Measurements from ENCODE around the gene RIC8A. TPM values are rescaled to one million over a fixed set of nuclear protein-coding genes. Genes with fewer than 3 reads are reported as not detected.
"Not testable (repeated sequence)": the region's sequence is repeated elsewhere in the genome, so short reads cannot be mapped to it uniquely, and the experiment has no call there.

RIC8A gene
- total RNA-seq, 1 experiment from 2014 or later: 101 TPM

DNA sequence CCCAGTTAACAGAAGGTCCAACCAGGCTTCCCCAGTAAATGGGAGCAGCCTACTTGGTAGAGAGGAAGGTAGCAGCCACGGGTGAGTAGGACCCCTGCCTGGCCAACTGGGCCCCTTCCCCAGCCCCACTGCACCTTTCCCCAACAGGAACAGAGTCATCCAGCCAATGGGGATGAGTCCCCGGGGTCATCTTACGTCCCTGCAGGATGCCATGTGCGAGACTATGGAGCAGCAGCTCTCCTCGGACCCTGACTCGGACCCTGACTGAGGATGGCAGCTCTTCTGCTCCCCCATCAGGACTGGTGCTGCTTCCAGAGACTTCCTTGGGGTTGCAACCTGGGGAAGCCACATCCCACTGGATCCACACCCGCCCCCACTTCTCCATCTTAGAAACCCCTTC, 6.6 kb downstream of the RIC8A start:
- DNase-seq (ENCODE audit: low spot score): no peak
- in situ Hi-C loops (cut with HindIII; ENCODE audit: low sequenced_read_pairs): no loop called here

DNA sequence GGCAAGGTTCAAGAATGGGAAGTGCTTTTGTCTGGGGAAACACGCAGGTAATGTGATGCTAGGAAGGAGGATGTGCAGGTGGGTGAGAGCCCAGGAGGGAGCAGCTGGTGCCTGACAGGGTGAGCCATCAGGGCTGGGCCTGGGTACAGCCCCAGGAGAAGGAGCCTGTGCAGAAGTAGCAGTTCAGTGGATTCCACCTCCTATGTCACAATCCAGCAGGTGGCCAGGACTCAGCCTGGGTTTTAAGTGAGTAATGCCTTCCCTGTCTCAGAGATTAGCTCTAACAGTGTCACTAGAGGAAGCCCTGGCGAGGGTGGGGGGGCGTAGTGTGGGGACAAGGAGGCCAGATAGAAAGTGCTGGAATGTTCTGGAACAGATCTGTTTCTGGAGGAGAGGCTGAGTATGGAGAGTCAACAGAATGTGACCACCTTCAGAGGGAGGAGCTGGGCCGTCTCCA, 8.1 kb downstream of the RIC8A start:
- DNase-seq (ENCODE audit: low spot score): no peak
- in situ Hi-C loops (cut with HindIII; ENCODE audit: low sequenced_read_pairs): no loop called here

DNA sequence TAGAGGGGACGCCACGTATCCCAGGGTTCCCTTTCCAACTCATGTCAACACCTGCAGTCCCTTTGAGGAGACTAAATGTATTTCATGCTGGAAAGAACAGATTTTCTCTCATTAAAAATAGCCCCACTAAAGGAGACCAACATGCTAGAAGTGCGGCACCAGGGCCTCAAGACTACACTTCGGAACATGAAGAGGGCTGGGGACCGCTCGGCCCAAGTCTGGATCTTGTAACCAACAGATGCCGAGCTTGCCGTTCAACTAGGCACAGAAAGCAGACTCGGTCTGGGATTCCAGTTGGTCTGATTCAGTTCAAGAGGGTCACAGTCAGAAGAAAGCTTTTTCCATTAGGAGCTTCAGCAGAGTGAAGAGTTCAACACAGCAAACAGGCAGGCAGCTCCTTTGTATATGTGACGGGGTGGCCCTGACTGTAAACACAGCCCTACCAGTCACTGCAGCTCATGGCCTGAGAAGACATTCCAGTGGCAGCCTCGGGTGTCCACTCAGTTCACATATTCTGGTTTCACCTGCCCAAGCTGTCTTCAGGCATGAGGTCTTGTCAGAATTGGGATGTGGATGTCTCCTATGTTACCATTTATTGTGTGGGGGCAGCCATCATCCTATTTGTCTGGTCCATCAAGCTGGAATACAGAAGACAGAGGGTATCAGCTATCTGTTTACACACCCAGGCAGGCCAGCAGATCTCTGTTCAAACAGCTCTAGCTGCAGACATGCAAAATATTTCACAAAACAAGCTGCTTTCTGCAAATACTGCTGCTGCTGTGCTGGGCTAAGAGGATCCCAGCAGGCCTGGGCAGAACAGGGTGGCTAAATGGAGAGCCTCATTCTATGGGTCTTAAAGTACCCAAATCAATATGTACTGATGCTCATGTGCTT, 8.8 kb downstream of the RIC8A start:
- in situ Hi-C loops (cut with HindIII; ENCODE audit: low sequenced_read_pairs): no loop called here

DNA sequence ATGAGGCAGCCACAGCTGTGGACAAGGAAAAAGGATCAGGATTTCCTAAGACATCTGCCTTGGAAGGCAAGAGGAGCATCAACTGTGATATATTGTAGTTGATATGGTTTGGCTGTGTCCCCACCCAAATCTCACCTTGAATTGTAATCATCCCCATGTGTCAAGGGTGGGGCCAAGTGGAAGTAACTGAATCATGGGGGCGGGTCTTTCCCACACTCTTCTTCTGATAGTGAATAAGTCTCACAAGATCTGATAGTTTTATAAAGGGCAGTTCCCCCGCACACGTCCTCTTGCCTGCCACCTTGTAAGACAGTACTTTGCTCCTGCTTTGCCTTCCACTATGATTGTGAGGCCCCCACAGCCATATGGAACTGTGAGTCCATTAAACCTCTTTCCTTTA, 10.2 kb downstream of the RIC8A start:
- in situ Hi-C loops (cut with HindIII; ENCODE audit: low sequenced_read_pairs): no loop called here
- no peak for DNase-seq (ENCODE audit: low spot score)

More for the DNA sequence above, 8.8 kb downstream of the RIC8A start:
- DNase-seq (ENCODE audit: low spot score): no peak

GRCh38 chr11:218815-219593, 11.5 kb downstream of the RIC8A start:
- DNase-seq (ENCODE audit: low spot score): no peak
- in situ Hi-C loops (cut with HindIII; ENCODE audit: low sequenced_read_pairs): no loop called here

DNA sequence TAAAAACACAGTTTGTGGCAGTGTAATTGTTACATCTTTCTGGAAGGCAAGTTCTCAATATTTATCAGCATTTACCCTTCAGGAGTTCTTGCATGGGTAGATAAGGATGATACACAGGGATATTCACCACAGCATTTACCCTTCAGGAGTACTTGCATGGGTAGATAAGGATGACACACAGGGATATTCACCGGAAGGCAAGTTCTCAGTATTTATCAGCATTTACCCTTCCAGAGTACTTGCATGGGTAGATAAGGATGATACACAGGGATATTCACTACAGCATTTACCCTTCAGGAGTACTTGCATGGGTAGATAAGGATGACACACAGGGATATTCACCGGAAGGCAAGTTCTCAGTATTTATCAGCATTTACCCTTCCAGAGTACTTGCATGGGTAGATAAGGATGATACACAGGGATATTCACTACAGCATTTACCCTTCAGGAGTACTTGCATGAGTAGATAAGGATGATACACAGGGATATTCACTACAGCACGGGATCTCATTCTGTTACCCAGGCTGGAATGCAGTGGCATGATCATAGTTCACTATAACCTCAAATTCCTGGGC, 13.2 kb downstream of the RIC8A start:
- DNase-seq (ENCODE audit: low spot score); in situ Hi-C loops (cut with HindIII; ENCODE audit: low sequenced_read_pairs): not testable (repeated sequence)

DNA sequence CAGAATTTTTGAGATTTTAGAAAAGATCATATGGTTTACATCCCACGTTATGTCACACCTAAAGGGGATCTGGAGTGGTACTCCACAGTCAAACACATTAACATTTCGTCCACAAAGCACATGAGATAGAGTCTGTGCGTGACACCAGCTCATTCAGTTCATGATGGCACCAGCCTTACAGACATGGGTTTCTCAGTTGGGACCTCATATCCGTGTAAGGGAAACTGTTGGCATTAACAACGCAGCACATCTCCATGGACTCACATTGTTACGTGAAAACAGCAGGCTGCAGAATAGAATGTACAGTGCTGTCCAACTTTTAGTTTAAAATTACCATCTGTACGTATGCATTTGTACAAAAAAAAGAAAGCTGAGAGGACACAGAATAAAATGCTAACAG, 14.0 kb downstream of the RIC8A start:
- in situ Hi-C loops (cut with HindIII; ENCODE audit: low sequenced_read_pairs): no loop called here

DNA sequence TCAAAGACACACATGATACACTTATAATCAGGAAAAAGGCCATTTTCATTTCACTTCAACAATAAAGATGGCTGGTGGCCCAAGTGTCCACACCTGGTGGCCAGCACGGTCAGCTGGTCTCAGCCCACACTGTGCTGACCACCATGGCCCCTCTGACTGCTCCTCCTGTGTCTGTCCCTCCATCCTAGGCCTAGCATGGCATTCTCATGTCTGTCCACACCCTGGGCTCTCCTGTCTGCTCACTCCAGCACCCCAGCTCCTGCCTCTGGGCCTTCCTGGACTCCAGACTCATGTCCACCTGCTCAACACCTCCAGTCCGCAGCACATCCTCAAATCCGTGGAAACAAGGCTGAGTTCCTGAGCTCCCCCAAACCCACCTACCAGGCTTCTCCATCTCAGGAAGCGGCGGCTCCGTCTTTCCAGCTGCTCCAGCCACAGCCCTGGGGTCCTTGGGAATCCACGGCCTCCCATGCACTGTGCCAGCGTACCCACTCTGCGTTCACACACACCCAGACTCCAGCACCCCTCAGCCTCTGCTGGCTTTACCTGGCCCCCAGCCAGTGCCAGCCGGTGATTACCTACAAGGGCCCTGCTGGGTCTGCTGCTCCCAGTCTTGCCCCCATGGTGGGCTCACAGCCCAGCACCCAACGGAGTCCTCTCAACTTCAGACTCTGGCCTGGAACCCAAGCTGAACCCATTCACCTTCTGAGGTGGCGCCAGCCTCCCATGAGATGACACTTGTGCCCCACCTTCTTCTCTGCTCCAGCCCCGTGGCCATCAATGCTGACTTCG, 14.7 kb downstream of the RIC8A start:
- DNase-seq (ENCODE audit: low spot score): no peak
- in situ Hi-C loops (cut with HindIII; ENCODE audit: low sequenced_read_pairs): no loop called here

More for the DNA sequence above, 14.0 kb downstream of the RIC8A start:
- no peak for DNase-seq (ENCODE audit: low spot score)

GRCh38 chr11:223026-223789, 15.7 kb downstream of the RIC8A start:
- DNase-seq (ENCODE audit: low spot score): no peak
- in situ Hi-C loops (cut with HindIII; ENCODE audit: low sequenced_read_pairs): no loop called here

DNA sequence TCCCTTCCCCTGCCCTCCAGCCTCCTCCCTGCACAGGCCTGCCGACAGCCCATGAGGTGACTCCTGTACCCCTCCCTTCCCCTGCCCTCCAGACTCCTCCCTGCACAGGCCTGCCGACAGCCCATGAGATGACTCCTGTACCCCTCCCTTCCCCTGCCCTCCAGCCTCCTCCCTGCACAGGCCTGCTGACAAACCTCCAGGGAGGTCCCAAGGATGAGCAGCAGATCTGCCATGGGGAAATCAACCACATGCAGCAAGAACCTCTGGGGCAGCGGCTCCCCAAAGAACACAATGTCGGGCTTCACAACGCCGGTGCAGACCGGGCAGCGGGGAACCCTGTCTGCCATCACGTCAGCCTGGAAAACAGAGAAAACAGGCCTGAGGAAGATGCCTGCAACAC, 16.4 kb downstream of the RIC8A start:
- in situ Hi-C loops (cut with HindIII; ENCODE audit: low sequenced_read_pairs): no loop called here
- no peak for DNase-seq (ENCODE audit: low spot score)

DNA sequence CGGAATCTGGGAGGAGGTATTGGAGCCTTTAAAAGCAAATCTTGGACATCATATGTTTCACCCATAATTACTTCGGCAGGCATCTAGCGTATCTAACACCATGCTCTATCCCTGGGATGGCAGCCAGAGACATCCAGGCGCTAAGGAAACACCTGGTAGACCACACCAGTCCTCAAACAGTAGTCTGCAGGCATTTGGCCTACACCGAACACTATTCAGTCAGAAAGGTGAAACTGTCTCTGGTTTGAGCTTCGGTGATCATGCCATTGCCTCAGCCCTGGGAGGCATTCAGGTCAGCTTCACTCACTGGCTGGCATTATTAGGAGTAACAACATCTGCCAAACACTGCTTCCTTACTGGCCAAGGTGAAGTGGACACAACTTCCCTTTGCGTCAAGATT, 16.9 kb downstream of the RIC8A start:
- DNase-seq (ENCODE audit: low spot score): no peak
- in situ Hi-C loops (cut with HindIII; ENCODE audit: low sequenced_read_pairs): no loop called here

- in situ Hi-C loops (cut with HindIII; ENCODE audit: low sequenced_read_pairs): no loop called here
Measured at GRCh38 chr11:225734-226453, 18.4 kb downstream of the RIC8A start.

DNA sequence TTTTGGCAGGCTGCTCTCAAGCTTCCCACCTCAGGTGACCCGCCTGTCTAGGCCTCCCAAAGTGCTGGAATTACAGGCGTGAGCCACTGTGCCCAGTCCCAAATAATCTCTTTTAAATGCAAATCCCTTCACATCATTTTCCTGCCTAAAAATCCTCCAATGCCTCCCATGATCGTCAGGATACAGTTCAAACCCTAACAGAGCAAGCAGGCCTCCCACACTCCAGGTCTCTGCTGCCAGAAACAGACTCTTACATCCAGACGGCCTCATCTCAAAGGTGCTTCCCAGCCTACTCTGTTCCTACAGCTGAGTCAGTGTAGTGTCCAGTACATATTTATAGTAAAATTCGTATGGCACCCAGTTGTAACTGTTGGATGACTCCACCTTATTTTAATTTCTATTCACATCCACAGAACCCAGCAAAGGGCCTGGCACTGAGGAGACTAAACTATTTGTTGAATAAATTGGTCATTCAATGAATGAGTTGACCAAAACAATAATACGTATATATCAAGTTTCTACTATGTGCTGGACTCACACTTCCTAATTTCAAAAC, 20.4 kb downstream of the RIC8A start:
- in situ Hi-C loops (cut with HindIII; ENCODE audit: low sequenced_read_pairs): no loop called here
- DNase-seq (ENCODE audit: low spot score): no peak

More at GRCh38 chr11:225734-226453, 18.4 kb downstream of the RIC8A start:
- DNase-seq (ENCODE audit: low spot score): no peak

- no peak for DNase-seq (ENCODE audit: low spot score)
- in situ Hi-C loops (cut with HindIII; ENCODE audit: low sequenced_read_pairs): no loop called here
Measured at GRCh38 chr11:230431-230830, 22.9 kb downstream of the RIC8A start.

DNA sequence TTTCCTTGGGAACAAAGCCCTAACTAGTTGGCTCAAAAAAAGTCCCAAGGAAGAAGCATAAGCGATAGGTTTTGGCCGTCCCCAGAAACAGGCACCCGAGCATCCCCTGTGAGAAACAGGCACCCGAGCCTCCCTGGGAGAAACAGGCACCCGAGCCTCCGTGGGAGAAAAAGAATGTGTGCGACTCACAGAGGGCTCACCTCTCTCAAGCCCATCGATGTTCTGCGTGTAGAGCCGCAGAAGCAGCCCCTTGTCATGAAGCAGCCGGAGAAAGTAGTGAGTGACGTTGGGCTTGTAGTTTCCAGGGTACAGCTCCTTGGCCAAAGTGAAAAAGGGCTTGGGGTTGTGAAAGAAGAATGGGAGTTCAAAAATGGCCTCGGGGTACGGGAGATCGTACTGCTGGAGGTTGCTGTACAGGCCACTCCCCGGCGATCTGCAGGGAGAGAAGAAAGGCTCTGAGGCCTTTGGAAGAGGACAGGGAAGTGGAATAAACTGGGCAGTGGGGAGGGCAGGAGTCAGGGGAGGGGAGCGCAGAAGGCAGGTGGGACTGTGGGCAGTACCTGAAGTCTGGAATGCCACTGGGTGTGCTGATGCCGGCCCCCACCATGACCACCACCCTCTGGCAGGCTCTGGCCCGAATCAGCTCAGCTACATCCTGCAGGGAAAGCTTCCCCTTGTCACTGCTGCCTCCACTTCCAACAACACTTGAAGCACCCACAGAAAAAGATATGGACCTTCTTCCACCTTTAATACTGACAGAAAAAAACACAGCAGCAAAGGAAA, 25.5 kb downstream of the RIC8A start:
- in situ Hi-C loops (cut with HindIII; ENCODE audit: low sequenced_read_pairs): no loop called here
- no peak for DNase-seq (ENCODE audit: low spot score)

GRCh38 chr11:235180-235579, 27.7 kb downstream of the RIC8A start:
- no peak for DNase-seq (ENCODE audit: low spot score)
- in situ Hi-C loops (cut with HindIII; ENCODE audit: low sequenced_read_pairs): no loop called here

- in situ Hi-C loops (cut with HindIII; ENCODE audit: low sequenced_read_pairs): no loop called here
- DNase-seq (ENCODE audit: low spot score): no peak
Measured at GRCh38 chr11:235609-235996, 28.1 kb downstream of the RIC8A start.
